Measurements from ENCODE around the gene FBXW5. TPM values are rescaled to one million over a fixed set of nuclear protein-coding genes. Genes with fewer than 3 reads are reported as not detected.

Gene FBXW5
- total and polyA plus RNA-seq, 9 of the 15 experiments (the other 6 are each of a cell fraction or from before 2014, with no cell fraction given) = 0.21 to 128 (median 37.0) TPM

DNA sequence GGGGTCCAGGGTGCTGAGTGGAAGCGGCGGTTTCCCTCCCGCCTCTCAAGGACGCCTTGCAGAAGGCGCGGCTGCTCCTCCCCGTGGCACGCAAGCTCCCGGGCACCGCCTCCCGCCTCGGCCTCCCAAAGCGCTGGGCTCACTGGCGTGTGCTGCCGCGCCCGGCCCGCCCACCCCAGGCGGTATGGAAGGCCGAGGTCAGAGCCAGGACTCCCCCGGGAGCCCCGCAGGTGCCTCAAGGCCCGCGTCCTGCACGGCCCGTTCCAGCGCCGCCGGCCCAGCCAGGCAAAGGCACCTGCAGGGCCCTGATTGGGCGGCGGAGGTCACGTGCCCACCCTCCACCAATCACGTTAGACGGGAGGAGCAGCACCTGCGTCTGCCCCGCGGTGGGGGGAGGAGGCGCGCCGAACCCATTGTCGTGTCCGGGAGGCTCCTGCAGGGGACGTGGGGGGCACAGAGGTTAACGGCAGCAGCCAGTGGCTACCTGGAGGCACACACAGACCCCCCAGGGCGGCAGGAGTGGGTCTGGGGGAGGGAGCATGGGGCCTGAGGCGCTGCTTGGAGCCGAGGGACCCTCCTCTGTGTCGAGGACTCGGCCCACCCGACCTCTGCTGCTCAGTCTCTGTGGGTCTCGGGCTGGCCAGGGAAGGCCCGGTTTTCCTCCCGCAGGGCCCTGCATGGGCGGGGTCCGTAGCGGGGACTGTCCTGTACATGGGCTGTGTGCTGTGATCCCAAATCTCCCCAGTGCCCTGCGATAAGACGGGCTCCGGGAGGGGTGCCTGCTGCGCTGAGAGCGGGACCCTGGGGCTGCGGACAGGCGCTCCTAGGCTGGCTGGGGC lies 5.5 kb upstream of the FBXW5 start (continued):
- TF ChIP-seq, protein P1, sequence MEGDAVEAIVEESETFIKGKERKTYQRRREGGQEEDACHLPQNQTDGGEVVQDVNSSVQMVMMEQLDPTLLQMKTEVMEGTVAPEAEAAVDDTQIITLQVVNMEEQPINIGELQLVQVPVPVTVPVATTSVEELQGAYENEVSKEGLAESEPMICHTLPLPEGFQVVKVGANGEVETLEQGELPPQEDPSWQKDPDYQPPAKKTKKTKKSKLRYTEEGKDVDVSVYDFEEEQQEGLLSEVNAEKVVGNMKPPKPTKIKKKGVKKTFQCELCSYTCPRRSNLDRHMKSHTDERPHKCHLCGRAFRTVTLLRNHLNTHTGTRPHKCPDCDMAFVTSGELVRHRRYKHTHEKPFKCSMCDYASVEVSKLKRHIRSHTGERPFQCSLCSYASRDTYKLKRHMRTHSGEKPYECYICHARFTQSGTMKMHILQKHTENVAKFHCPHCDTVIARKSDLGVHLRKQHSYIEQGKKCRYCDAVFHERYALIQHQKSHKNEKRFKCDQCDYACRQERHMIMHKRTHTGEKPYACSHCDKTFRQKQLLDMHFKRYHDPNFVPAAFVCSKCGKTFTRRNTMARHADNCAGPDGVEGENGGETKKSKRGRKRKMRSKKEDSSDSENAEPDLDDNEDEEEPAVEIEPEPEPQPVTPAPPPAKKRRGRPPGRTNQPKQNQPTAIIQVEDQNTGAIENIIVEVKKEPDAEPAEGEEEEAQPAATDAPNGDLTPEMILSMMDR (IDR thresholded peaks at IDR 0.05 in 2 of 3, conservative IDR thresholded peaks at IDR 0.05 in 1 of 3; ENCODE audit: insufficient read depth in 2 of 3, low read depth in 1 of 3, low read length in 3 of 3) = peak in 2 of 3 experiments; percentile 29 to 35; a peak in 4 of 6 replicates
- TF ChIP-seq POLR2B (IDR thresholded peaks at IDR 0.05; ENCODE audit: low read depth, partially characterized antibody) (peak; percentile 53), ZSCAN29 (IDR thresholded peaks at IDR 0.05) (no peak), OTX1 (CRISPR knock-in tag; IDR thresholded peaks at IDR 0.05) (no peak), ZNF398 (CRISPR knock-in tag; IDR thresholded peaks at IDR 0.05) (no peak), MED1 (CRISPR knock-in tag; IDR thresholded peaks at IDR 0.05; ENCODE audit: borderline replicate concordance) (no peak), TAF1 (IDR thresholded peaks at IDR 0.05; ENCODE audit: control insufficient read depth, extremely low read depth, insufficient read depth, low read length, severe bottlenecking) (peak; percentile 16), SRSF9 (IDR thresholded peaks at IDR 0.05; ENCODE audit: borderline replicate concordance, low read depth, low read length) (no peak), NELFE (IDR thresholded peaks at IDR 0.05; ENCODE audit: insufficient read depth, insufficient read length) (no peak), IFI16 (CRISPR knock-in tag; IDR thresholded peaks at IDR 0.05) (no peak), MXI1 (IDR thresholded peaks at IDR 0.05; ENCODE audit: low read depth, low read length) (no peak), SRSF7 (optimal IDR thresholded peaks at IDR 0.05; ENCODE audit: low read depth, low read length) (no peak), TCFL5 (CRISPR knock-in tag; conservative IDR thresholded peaks at IDR 0.05) (no peak), CAMTA2 (CRISPR knock-in tag; conservative IDR thresholded peaks at IDR 0.05) (no peak), ZSCAN32 (CRISPR knock-in tag; IDR thresholded peaks at IDR 0.05) (no peak), JUN (IDR thresholded peaks at IDR 0.05; ENCODE audit: borderline replicate concordance, low read depth, low read length) (peak; percentile 43; the same call in 1 of the 2 replicates), JUN (CRISPR knock-in tag; IDR thresholded peaks at IDR 0.05; ENCODE audit: borderline replicate concordance) (no peak), CCNT2 (IDR thresholded peaks at IDR 0.05; ENCODE audit: borderline replicate concordance, extremely low read depth, insufficient read length, low read depth, low read length) (peak; percentile 15), ZNF76 (CRISPR knock-in tag; IDR thresholded peaks at IDR 0.05; ENCODE audit: borderline replicate concordance) (0 out of 2 replicates have a peak, but pooled peaks have one; percentile 61)
- TF ChIP-seq, protein P2, sequence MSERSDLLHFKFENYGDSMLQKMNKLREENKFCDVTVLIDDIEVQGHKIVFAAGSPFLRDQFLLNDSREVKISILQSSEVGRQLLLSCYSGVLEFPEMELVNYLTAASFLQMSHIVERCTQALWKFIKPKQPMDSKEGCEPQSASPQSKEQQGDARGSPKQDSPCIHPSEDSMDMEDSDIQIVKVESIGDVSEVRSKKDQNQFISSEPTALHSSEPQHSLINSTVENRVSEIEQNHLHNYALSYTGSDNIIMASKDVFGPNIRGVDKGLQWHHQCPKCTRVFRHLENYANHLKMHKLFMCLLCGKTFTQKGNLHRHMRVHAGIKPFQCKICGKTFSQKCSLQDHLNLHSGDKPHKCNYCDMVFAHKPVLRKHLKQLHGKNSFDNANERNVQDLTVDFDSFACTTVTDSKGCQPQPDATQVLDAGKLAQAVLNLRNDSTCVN (CRISPR knock-in tag; IDR thresholded peaks at IDR 0.05) = no peak
- TF ChIP-seq, protein P3, sequence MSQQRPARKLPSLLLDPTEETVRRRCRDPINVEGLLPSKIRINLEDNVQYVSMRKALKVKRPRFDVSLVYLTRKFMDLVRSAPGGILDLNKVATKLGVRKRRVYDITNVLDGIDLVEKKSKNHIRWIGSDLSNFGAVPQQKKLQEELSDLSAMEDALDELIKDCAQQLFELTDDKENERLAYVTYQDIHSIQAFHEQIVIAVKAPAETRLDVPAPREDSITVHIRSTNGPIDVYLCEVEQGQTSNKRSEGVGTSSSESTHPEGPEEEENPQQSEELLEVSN (IDR thresholded peaks at IDR 0.05; ENCODE audit: borderline replicate concordance in 1 of 2, extremely low read depth in 1 of 2, insufficient read depth in 1 of 2, insufficient read length in 1 of 2, low read depth in 1 of 2, low read length in 1 of 2, poor library complexity in 1 of 2, severe bottlenecking in 1 of 2) = peak; percentile 31 to 72

Data from K562 (cell line).